H9 (cell line): ENCODE results near the gene SELENOM. TPM values are rescaled to one million over a fixed set of nuclear protein-coding genes. Genes with fewer than 3 reads are reported as not detected.

Experiments
- DNase-seq: peaks from one replicate; pipeline ENCODE4 v3.0.0-alpha.2; 2017
- H2AFZ ChIP-seq: one replicate; pipeline ENCODE4 v1.6.1; 2013; ENCODE audit warnings: mild to moderate bottlenecking, low read length, control low read depth, moderate library complexity
- H2AK5ac ChIP-seq: 2 replicates; pipeline ENCODE4 v1.6.1; 2013; ENCODE audit warnings: low read length, control low read depth, mixed read lengths; ENCODE audit not compliant: insufficient read length
- H2BK120ac ChIP-seq: one replicate; pipeline ENCODE4 v1.6.1; 2013; ENCODE audit warnings: low read depth, mild to moderate bottlenecking, low read length, control low read depth, inconsistent platforms; ENCODE audit not compliant: poor library complexity, severe bottlenecking
- H2BK12ac ChIP-seq: 2 replicates; pipeline ENCODE4 v1.6.1; 2013; ENCODE audit warnings: low read length, control low read depth, mixed read lengths, low read depth; ENCODE audit not compliant: insufficient read length
- H2BK15ac ChIP-seq: 2 replicates; pipeline ENCODE4 v1.6.1; 2013; ENCODE audit warnings: low read depth, low read length, control low read depth
- H2BK20ac ChIP-seq: one replicate; pipeline ENCODE4 v1.6.1; 2013; ENCODE audit warnings: low read depth, mild to moderate bottlenecking, low read length, control low read depth, inconsistent platforms; ENCODE audit not compliant: poor library complexity, severe bottlenecking
- H2BK5ac ChIP-seq: 2 replicates; pipeline ENCODE4 v1.6.1; 2013; ENCODE audit warnings: low read length, control low read depth, mixed read lengths; ENCODE audit not compliant: insufficient read length
- H3K14ac ChIP-seq: 2 replicates; pipeline ENCODE4 v1.6.1; 2013; ENCODE audit warnings: low read length, control low read depth; ENCODE audit not compliant: insufficient read depth
- H3K18ac ChIP-seq: 2 replicates; pipeline ENCODE4 v1.6.1; 2013; ENCODE audit warnings: low read depth, mild to moderate bottlenecking, mixed read lengths, low read length, control low read depth; ENCODE audit not compliant: insufficient read length
- H3K23ac ChIP-seq: 2 replicates; pipeline ENCODE4 v1.6.1; 2013; ENCODE audit warnings: low read length, control low read depth, mixed read lengths, low read depth; ENCODE audit not compliant: insufficient read length
- H3K23me2 ChIP-seq: 2 replicates; pipeline ENCODE4 v1.6.1; 2013; ENCODE audit warnings: low read depth, mild to moderate bottlenecking, mixed read lengths, low read length, control low read depth; ENCODE audit not compliant: insufficient read length, poor library complexity, severe bottlenecking
- H3K27ac ChIP-seq: 2 replicates; pipeline ENCODE4 v1.5.1; 2013; ENCODE audit warnings: low read length, control low read depth, mixed read lengths, low read depth; ENCODE audit not compliant: insufficient read length
- H3K27me3 ChIP-seq: 2 replicates; pipeline ENCODE4 v1.6.1; 2013; ENCODE audit warnings: low read length, control low read depth, inconsistent platforms; ENCODE audit not compliant: insufficient read depth
- H3K4ac ChIP-seq: 2 replicates; pipeline ENCODE4 v1.6.1; 2013; ENCODE audit warnings: low read depth, mild to moderate bottlenecking, control low read depth, inconsistent platforms, low read length, moderate library complexity
- H3K4me1 ChIP-seq: 2 replicates; pipeline ENCODE4 v1.6.1; 2013; ENCODE audit warnings: low read length, control low read depth, inconsistent platforms; ENCODE audit not compliant: insufficient read depth
- H3K4me2 ChIP-seq: 2 replicates; pipeline ENCODE4 v1.6.1; 2013; ENCODE audit warnings: low read length, control low read depth, mixed read lengths; ENCODE audit not compliant: insufficient read length, insufficient read depth
- H3K56ac ChIP-seq: 2 replicates; pipeline ENCODE4 v1.6.1; 2013; ENCODE audit warnings: low read depth, mild to moderate bottlenecking, mixed read lengths, low read length, control low read depth; ENCODE audit not compliant: insufficient read length
- H3K79me1 ChIP-seq: 2 replicates; pipeline ENCODE4 v1.6.1; 2013; ENCODE audit warnings: low read depth, mild to moderate bottlenecking, moderate library complexity, low read length, control low read depth, inconsistent platforms; ENCODE audit not compliant: insufficient read depth, poor library complexity, severe bottlenecking
- H3K79me2 ChIP-seq: 2 replicates; pipeline ENCODE4 v1.6.1; 2013; ENCODE audit warnings: low read length, control low read depth, inconsistent platforms; ENCODE audit not compliant: insufficient read depth
- H3K9ac ChIP-seq: 2 replicates; pipeline ENCODE4 v1.6.1; 2013; ENCODE audit warnings: low read length, control low read depth, mixed read lengths; ENCODE audit not compliant: insufficient read length; ENCODE audit errors: extremely low read depth
- H3K9me3 ChIP-seq: one replicate; pipeline ENCODE4 v1.6.1; 2013; ENCODE audit warnings: low read depth, low read length, inconsistent platforms; ENCODE audit not compliant: control insufficient read depth
- H3T11ph ChIP-seq: one replicate; pipeline ENCODE4 v1.6.1; 2013; ENCODE audit warnings: mild to moderate bottlenecking, low read length, control low read depth, inconsistent platforms
- H4K20me1 ChIP-seq: one replicate; pipeline ENCODE4 v1.6.1; 2013; ENCODE audit not compliant: control insufficient read depth, insufficient read length, insufficient read depth
- H4K5ac ChIP-seq: 2 replicates; pipeline ENCODE4 v1.6.1; 2013; ENCODE audit warnings: low read depth, mild to moderate bottlenecking, mixed read lengths, low read length, control low read depth; ENCODE audit not compliant: insufficient read length
- H4K8ac ChIP-seq: replicated peaks from 2 replicates; pipeline ENCODE4 v1.6.1; 2013; ENCODE audit warnings: low read length, control low read depth, mixed read lengths, low read depth; ENCODE audit not compliant: insufficient read length
- H4K91ac ChIP-seq: 2 replicates; pipeline ENCODE4 v1.6.1; 2013; ENCODE audit warnings: low read depth, mild to moderate bottlenecking, moderate library complexity, mixed read lengths, low read length, control low read depth; ENCODE audit not compliant: insufficient read length
- H3K27ac Mint-ChIP-seq, 3 experiments: 2 replicates in 2 of 3; 3 replicates in 1 of 3; pipeline ENCODE4 v1.8.0; 2020 to 2021; ENCODE audit warnings: mixed read lengths in 3 of 3, mild to moderate bottlenecking in 1 of 3, moderate library complexity in 1 of 3
- H3K27me3 Mint-ChIP-seq: 2 replicates; pipeline ENCODE4 v1.8.0; 2021; ENCODE audit warnings: low read depth, mild to moderate bottlenecking, moderate library complexity, mixed read lengths
- H3K36me3 Mint-ChIP-seq, 3 experiments: 2 replicates in 2 of 3; 3 replicates in 1 of 3; pipeline ENCODE4 v1.8.0; 2020 to 2021; ENCODE audit warnings: low read depth in 3 of 3, mixed read lengths in 3 of 3; ENCODE audit not compliant: insufficient read depth in 1 of 3
- H3K4me1 Mint-ChIP-seq, 2 experiments: 2 replicates each; pipeline ENCODE4 v1.8.0; 2020; ENCODE audit warnings: mixed read lengths in 2 of 2
- H3K4me3 Mint-ChIP-seq, 2 experiments: 2 replicates in 1 of 2; 3 replicates in 1 of 2; pipeline ENCODE4 v1.8.0; 2020 to 2021; ENCODE audit warnings: mild to moderate bottlenecking in 2 of 2, mixed read lengths in 2 of 2, moderate library complexity in 1 of 2
- H3K9me3 Mint-ChIP-seq, 2 experiments: 2 replicates in 1 of 2; 3 replicates in 1 of 2; pipeline ENCODE4 v1.8.0; 2020; ENCODE audit warnings: mild to moderate bottlenecking in 2 of 2, mixed read lengths in 2 of 2, moderate library complexity in 1 of 2
- WGBS: extraction: QIAGEN DNeasy Blood & Tissue Kit; methylation state at CpG from one replicate; pipeline ENCODE4 v1.1.7; 2013; ENCODE audit warnings: missing lambda C conversion rate, low lambda C conversion rate, mixed read lengths; ENCODE audit not compliant: insufficient read length; ENCODE audit errors: extremely low coverage; 5-methylcytosine and 5-hydroxymethylcytosine counted together
- total RNA-seq: library from RNA; stranded (reverse); gene quantifications from 2 replicates; pipeline ENCODE4 v1.2.1, GENCODE V29; 2021
- TF ChIP-seq, protein P1 (sequence below): fragments of 200-600 bp; sonication (generic); conservative IDR thresholded peaks from 3 replicates; pipeline ENCODE4 v1.8.0; 2021; ENCODE audit warnings: antibody characterized with exemption, mild to moderate bottlenecking

Gene SELENOM
- total RNA-seq, 1 experiment from 2014 or later = 18.6 TPM

DNA sequence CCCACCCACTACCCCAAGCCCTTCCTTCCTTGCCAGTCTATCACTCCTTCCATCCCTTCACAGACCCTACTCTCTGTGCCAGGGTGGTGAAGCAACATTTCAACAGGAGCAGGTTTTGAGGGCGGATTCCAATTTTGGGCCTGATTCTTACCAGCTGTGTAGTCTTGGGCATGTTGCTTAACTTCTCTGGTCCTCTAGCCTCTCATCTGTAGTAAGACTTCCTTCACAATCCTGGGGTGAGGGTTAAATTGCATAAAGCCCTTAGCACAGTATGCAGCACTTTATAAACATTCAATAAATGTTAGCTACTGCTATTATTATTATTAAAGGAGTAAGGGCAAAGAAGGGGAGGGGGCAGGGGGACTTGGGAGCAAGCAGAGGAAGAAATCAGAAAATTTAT is 47.6 kb upstream of the SELENOM start:
- H3K27me3 Mint-ChIP-seq = peaks cover 63% of the 10 kb centered on the region
- Histone ChIP-seq H2BK12ac (no peak overlapping the region), H3K27me3 (no peaks in the 10 kb centered on the region), H3K9me3 (no peaks in the 10 kb centered on the region), H4K20me1 (no peaks in the 10 kb centered on the region), H3K14ac (no peak overlapping the region), H3K4ac (no peak overlapping the region), H4K8ac (no peak overlapping the region), H3K23me2 (no peaks in the 10 kb centered on the region), H4K91ac (no peak overlapping the region), H2BK5ac (no peak overlapping the region), H2BK120ac (no peak overlapping the region), H3K18ac (no peak overlapping the region), H2AK5ac (no peak overlapping the region), H3K79me2 (no peaks in the 10 kb centered on the region), H3K27ac (no peak overlapping the region), H3T11ph (no peak overlapping the region), H3K79me1 (no peaks in the 10 kb centered on the region), H4K5ac (no peak overlapping the region), H3K56ac (no peak overlapping the region), H3K4me2 (no peak overlapping the region), H2BK20ac (no peak overlapping the region), H3K23ac (no peak overlapping the region), H3K4me1 (no peaks in the 10 kb centered on the region), H2AFZ (no peak overlapping the region), H3K9ac (no peak overlapping the region), H2BK15ac (no peak overlapping the region)
- no peak overlapping the region for H3K27ac Mint-ChIP-seq
- H3K36me3 Mint-ChIP-seq = no peaks in the 10 kb centered on the region
- H3K4me3 Mint-ChIP-seq = no peak overlapping the region
- no CpG with 5 or more reads among the region's 1 CpG for WGBS
- TF ChIP-seq, protein P1, sequence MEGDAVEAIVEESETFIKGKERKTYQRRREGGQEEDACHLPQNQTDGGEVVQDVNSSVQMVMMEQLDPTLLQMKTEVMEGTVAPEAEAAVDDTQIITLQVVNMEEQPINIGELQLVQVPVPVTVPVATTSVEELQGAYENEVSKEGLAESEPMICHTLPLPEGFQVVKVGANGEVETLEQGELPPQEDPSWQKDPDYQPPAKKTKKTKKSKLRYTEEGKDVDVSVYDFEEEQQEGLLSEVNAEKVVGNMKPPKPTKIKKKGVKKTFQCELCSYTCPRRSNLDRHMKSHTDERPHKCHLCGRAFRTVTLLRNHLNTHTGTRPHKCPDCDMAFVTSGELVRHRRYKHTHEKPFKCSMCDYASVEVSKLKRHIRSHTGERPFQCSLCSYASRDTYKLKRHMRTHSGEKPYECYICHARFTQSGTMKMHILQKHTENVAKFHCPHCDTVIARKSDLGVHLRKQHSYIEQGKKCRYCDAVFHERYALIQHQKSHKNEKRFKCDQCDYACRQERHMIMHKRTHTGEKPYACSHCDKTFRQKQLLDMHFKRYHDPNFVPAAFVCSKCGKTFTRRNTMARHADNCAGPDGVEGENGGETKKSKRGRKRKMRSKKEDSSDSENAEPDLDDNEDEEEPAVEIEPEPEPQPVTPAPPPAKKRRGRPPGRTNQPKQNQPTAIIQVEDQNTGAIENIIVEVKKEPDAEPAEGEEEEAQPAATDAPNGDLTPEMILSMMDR = no peak
- no peak for DNase-seq
- no peaks in the 10 kb centered on the region for H3K9me3 Mint-ChIP-seq
- H3K4me1 Mint-ChIP-seq = no peaks in the 10 kb centered on the region
